IMR-90 (cell line): ENCODE results near the gene COL4A2. TPM values are rescaled to one million over a fixed set of nuclear protein-coding genes. Genes with fewer than 3 reads are reported as not detected.

ENCODE experiments used
- ATAC-seq: fragments of 200-7000 bp; cut with Tn5 transposase; 2 replicates; pipeline ENCODE4 v1.9.1; 2020; ENCODE audit warnings: low read depth, mild to moderate bottlenecking, moderate library complexity
- BruUV-seq: library from RNA; stranded (reverse); fragments of 400-500 nt; replicated peaks from 2 replicates; lab custom pipeline; 2021; lab: Mats Ljungman, UMichigan
- CTCF ChIA-PET: fragments of 300-600 bp; formaldehyde crosslinking; extraction: SDS; loops from one replicate; lab custom pipeline; 2021; ENCODE audit warnings: antibody characterized with exemption; lab: Yijun Ruan, JAX
- POLR2A ChIA-PET: fragments of 300-600 bp; sonication (Branson Sonifier 250); formaldehyde crosslinking; loops from one replicate; lab custom pipeline; 2022; ENCODE audit warnings: antibody characterized with exemption; ENCODE audit not compliant: unreplicated experiment; lab: Charles Lee
- DNase-seq: peaks from one replicate; pipeline ENCODE4 v3.0.0; 2013
- H2AFZ ChIP-seq: replicated peaks from 2 replicates; pipeline ENCODE3; 2013; ENCODE audit warnings: low read length, mild to moderate bottlenecking; ENCODE audit not compliant: poor library complexity
- H2AK5ac ChIP-seq: 2 replicates; pipeline ENCODE4 v1.6.1; 2013; ENCODE audit warnings: low read depth, low read length, inconsistent platforms
- H2AK9ac ChIP-seq: replicated peaks from 2 replicates; pipeline ENCODE3; 2013; ENCODE audit warnings: mild to moderate bottlenecking, low read depth, low read length, moderate library complexity; ENCODE audit not compliant: poor library complexity
- H2BK120ac ChIP-seq: 2 replicates; pipeline ENCODE4 v1.6.1; 2013; ENCODE audit warnings: low read depth, low read length, inconsistent platforms
- H2BK15ac ChIP-seq: 3 replicates; pipeline ENCODE4 v1.6.1; 2013; ENCODE audit warnings: low read depth, low read length, inconsistent platforms
- H2BK20ac ChIP-seq: 2 replicates; pipeline ENCODE4 v1.6.1; 2013; ENCODE audit warnings: low read depth, mild to moderate bottlenecking, inconsistent platforms, low read length, moderate library complexity
- H2BK5ac ChIP-seq: 2 replicates; pipeline ENCODE4 v1.6.1; 2013; ENCODE audit warnings: mild to moderate bottlenecking, low read depth, low read length, inconsistent platforms; ENCODE audit not compliant: poor library complexity, severe bottlenecking
- H3K14ac ChIP-seq: replicated peaks from 2 replicates; pipeline ENCODE4 v1.6.1; 2013; ENCODE audit warnings: low read depth, low read length, inconsistent platforms
- H3K18ac ChIP-seq: 2 replicates; pipeline ENCODE4 v1.6.1; 2013; ENCODE audit warnings: low read depth, low read length, control low read depth
- H3K23ac ChIP-seq: 2 replicates; pipeline ENCODE4 v1.6.1; 2013; ENCODE audit warnings: low read depth, low read length, inconsistent platforms
- H3K27ac ChIP-seq: 2 replicates; pipeline ENCODE4 v1.5.1; 2013; ENCODE audit warnings: mild to moderate bottlenecking, control low read depth, low read length; ENCODE audit not compliant: insufficient read depth
- H3K27me3 ChIP-seq: 2 replicates; pipeline ENCODE4 v1.6.1; 2013; ENCODE audit warnings: low read length; ENCODE audit not compliant: control insufficient read depth, insufficient read depth
- H3K36me3 ChIP-seq: 2 replicates; pipeline ENCODE4 v1.6.1; 2013; ENCODE audit warnings: low read length, mixed read lengths; ENCODE audit not compliant: control insufficient read depth, insufficient read depth
- H3K4ac ChIP-seq: 2 replicates; pipeline ENCODE4 v1.6.1; 2013; ENCODE audit warnings: low read depth, low read length, inconsistent platforms
- H3K4me1 ChIP-seq: 2 replicates; pipeline ENCODE4 v1.6.1; 2013; ENCODE audit warnings: low read length, mixed read lengths; ENCODE audit not compliant: control insufficient read depth, insufficient read depth
- H3K4me2 ChIP-seq: 2 replicates; pipeline ENCODE4 v1.6.1; 2013; ENCODE audit warnings: low read depth, mild to moderate bottlenecking, control low read depth, low read length, moderate library complexity
- H3K4me3 ChIP-seq: 2 replicates; pipeline ENCODE4 v1.5.1; 2013; ENCODE audit warnings: low read depth, mild to moderate bottlenecking, control low read depth, low read length, moderate library complexity; ENCODE audit not compliant: insufficient read depth
- H3K56ac ChIP-seq: 2 replicates; pipeline ENCODE4 v1.6.1; 2013; ENCODE audit warnings: low read length, inconsistent platforms; ENCODE audit not compliant: insufficient read depth; ENCODE audit errors: extremely low read depth
- H3K79me1 ChIP-seq, 2 experiments: 2 replicates each; pipeline ENCODE4 v1.6.1; 2013; ENCODE audit warnings: low read length in 2 of 2, inconsistent platforms in 1 of 2, low read depth in 1 of 2
- H3K9ac ChIP-seq: 2 replicates; pipeline ENCODE4 v1.6.1; 2013; ENCODE audit warnings: low read depth, low read length, control low read depth
- H3K9me1 ChIP-seq: 2 replicates; pipeline ENCODE4 v1.6.1; 2013; ENCODE audit warnings: low read length, inconsistent platforms; ENCODE audit not compliant: insufficient read depth
- H3K9me3 ChIP-seq: 2 replicates; pipeline ENCODE4 v1.6.1; 2013; ENCODE audit warnings: low read length; ENCODE audit not compliant: control insufficient read depth, insufficient read depth
- H4K20me1 ChIP-seq: 2 replicates; pipeline ENCODE4 v1.6.1; 2013; ENCODE audit warnings: low read length, inconsistent platforms; ENCODE audit not compliant: insufficient read depth
- H4K5ac ChIP-seq: 2 replicates; pipeline ENCODE4 v1.6.1; 2013; ENCODE audit warnings: mild to moderate bottlenecking, low read depth, low read length, control low read depth
- H4K8ac ChIP-seq, 2 experiments: 2 replicates each; pipeline ENCODE4 v1.6.1; 2013; ENCODE audit warnings: low read depth in 2 of 2, low read length in 2 of 2, control low read depth in 1 of 2, inconsistent platforms in 1 of 2
- H4K91ac ChIP-seq: 2 replicates; pipeline ENCODE4 v1.6.1; 2013; ENCODE audit warnings: low read depth, low read length, inconsistent platforms; ENCODE audit not compliant: insufficient read depth
- BHLHE40 ChIP-seq: fragments of 150-350 bp; IDR thresholded peaks from 2 replicates; pipeline ENCODE4 v1.6.1; 2016; ENCODE audit warnings: mild to moderate bottlenecking, low read depth, low read length
- CEBPB ChIP-seq: IDR thresholded peaks from 2 replicates; pipeline ENCODE4 v1.6.1; 2012; ENCODE audit warnings: low read depth, low read length, improper control_type of control experiment
- FOS ChIP-seq: fragments of 150-350 bp; IDR thresholded peaks from 2 replicates; pipeline ENCODE4 v1.6.1; 2016; ENCODE audit warnings: low read depth, low read length
- MAFK ChIP-seq: IDR thresholded peaks from 2 replicates; pipeline ENCODE4 v1.6.1; 2012; ENCODE audit warnings: low read depth, low read length, improper control_type of control experiment
- MAZ ChIP-seq: IDR thresholded peaks from 2 replicates; pipeline ENCODE4 v1.6.1; 2012; ENCODE audit warnings: low read depth, mild to moderate bottlenecking, low read length, improper control_type of control experiment, moderate library complexity, borderline replicate concordance
- POLR2A ChIP-seq: IDR thresholded peaks from 2 replicates; pipeline ENCODE4 v1.6.1; 2012; ENCODE audit warnings: mild to moderate bottlenecking, low read depth, low read length
- WGBS, 2 experiments: methylation state at CpG; one replicate each; pipeline versions ENCODE4 v1.1.5 to v1.1.7; 2013; ENCODE audit warnings: missing lambda C conversion rate in 2 of 2; ENCODE audit not compliant: insufficient read length in 1 of 2; ENCODE audit errors: extremely low coverage in 2 of 2; 5-methylcytosine and 5-hydroxymethylcytosine counted together
- dilution Hi-C: fragments of 300-500 bp; cut with HindIII; formaldehyde crosslinking; loops from one replicate; pipeline ENCODE4 v1.14.3; 2018; ENCODE audit warnings: low sequenced_read_pairs; ENCODE audit not compliant: unreplicated experiment
- in situ Hi-C: fragments of 300-500 bp; cut with MboI; formaldehyde crosslinking; loops from 3 replicates; pipeline ENCODE4 v1.14.3; 2019; ENCODE audit warnings: low sequenced_read_pairs, inconsistent platforms, mixed read lengths
- intact Hi-C: fragments of 100-400 bp; cut with micrococcal nuclease; formaldehyde crosslinking; loops from 2 replicates; pipeline ENCODE4 v1.10.0; 2022
- polyA plus RNA-seq, 3 experiments: library from polyadenylated mRNA; depleted of rRNA; stranded (reverse); fragments of >200 nt; gene quantifications; 2 replicates each; pipeline ENCODE4 v1.2.3, GENCODE V29; 2012; ENCODE audit warnings: low replicate concordance in 1 of 3
- total RNA-seq: library from RNA; depleted of rRNA; stranded (reverse); fragments of >200 nt; gene quantifications from 2 replicates; pipeline ENCODE4 v1.2.3, GENCODE V29; 2012
- TF ChIP-seq, protein P1 (sequence below): fragments of 150-350 bp; IDR thresholded peaks from 2 replicates; pipeline ENCODE4 v1.6.1; 2017; ENCODE audit warnings: mild to moderate bottlenecking, antibody characterized with exemption, low read length, low read depth
- TF ChIP-seq, protein P2 (sequence below): conservative IDR thresholded peaks from 2 replicates; pipeline ENCODE4 v1.5.1; 2012; ENCODE audit warnings: mild to moderate bottlenecking, low read depth, low read length, improper control_type of control experiment

Gene COL4A2
- total and polyA plus RNA-seq, 2 of the 4 experiments (the other 2 are of a cell fraction): 90.7 to 457 TPM

DNA sequence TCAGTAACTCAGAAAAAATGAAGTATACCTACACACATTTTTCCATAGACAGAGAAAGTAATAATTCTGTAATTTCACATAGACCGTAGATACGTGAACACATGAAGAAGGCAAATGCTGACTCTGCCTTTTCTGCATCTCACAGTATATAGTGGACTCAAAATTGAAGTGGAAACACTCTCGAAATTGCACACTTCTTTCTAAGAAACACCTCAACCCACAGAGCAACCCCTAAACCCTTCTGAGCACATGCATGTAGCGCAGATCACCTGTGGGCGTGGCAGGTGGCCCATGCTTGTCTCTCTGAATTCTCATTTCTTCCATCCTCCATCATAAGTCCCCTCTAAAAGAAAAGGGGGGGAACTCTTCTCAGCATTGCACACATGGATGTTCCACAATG, 34.9 kb upstream of the COL4A2 start:
- Histone ChIP-seq H3K56ac (no peak overlapping the region), H2BK5ac (no peak overlapping the region), H3K36me3 (peaks cover 41% of the 10 kb centered on the region), H3K27me3 (no peaks in the 10 kb centered on the region), H3K4me3 (no peak overlapping the region), H4K8ac (no peak overlapping the region), H3K4me2 (no peak overlapping the region), H3K79me1 (peaks cover 20 to 89% of the 10 kb centered on the region in 2 experiments), H2AFZ (no peak overlapping the region), H2BK15ac (no peak overlapping the region), H3K27ac (no peak overlapping the region), H3K4me1 (peaks cover 13% of the 10 kb centered on the region), H3K9ac (no peak overlapping the region), H3K9me1 (peaks cover 47% of the 10 kb centered on the region), H3K9me3 (no peaks in the 10 kb centered on the region), H2AK5ac (no peak overlapping the region), H4K91ac (no peak overlapping the region), H3K23ac (no peak overlapping the region), H2BK120ac (no peak overlapping the region), H3K14ac (no peak overlapping the region), H3K18ac (no peak overlapping the region), H2BK20ac (no peak overlapping the region), H4K20me1 (peaks cover 94% of the 10 kb centered on the region), H4K5ac (no peak overlapping the region), H2AK9ac (no peak overlapping the region), H3K4ac (no peak overlapping the region)
- POLR2A ChIA-PET: no interaction called here
- BruUV-seq: no TSS peak
- in situ Hi-C loops: no loop called here
- dilution Hi-C loops: no loop called here
- DNase-seq: no peak
- CTCF ChIA-PET: no interaction called here
- intact Hi-C loops: no loop called here
- WGBS, 2 experiments: 100% methylated on average over 2 of the region's 5 CpGs; no CpG with 5 or more reads in 1 of the 2 experiments
- no peak for TF ChIP-seq CEBPB
- TF ChIP-seq, protein P1, sequence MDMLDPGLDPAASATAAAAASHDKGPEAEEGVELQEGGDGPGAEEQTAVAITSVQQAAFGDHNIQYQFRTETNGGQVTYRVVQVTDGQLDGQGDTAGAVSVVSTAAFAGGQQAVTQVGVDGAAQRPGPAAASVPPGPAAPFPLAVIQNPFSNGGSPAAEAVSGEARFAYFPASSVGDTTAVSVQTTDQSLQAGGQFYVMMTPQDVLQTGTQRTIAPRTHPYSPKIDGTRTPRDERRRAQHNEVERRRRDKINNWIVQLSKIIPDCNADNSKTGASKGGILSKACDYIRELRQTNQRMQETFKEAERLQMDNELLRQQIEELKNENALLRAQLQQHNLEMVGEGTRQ: no peak
- TF ChIP-seq BHLHE40: no peak
- TF ChIP-seq MAZ: no peak
- peak; percentile 83 for TF ChIP-seq MAFK
- no peak for TF ChIP-seq POLR2A
- TF ChIP-seq, protein P2, sequence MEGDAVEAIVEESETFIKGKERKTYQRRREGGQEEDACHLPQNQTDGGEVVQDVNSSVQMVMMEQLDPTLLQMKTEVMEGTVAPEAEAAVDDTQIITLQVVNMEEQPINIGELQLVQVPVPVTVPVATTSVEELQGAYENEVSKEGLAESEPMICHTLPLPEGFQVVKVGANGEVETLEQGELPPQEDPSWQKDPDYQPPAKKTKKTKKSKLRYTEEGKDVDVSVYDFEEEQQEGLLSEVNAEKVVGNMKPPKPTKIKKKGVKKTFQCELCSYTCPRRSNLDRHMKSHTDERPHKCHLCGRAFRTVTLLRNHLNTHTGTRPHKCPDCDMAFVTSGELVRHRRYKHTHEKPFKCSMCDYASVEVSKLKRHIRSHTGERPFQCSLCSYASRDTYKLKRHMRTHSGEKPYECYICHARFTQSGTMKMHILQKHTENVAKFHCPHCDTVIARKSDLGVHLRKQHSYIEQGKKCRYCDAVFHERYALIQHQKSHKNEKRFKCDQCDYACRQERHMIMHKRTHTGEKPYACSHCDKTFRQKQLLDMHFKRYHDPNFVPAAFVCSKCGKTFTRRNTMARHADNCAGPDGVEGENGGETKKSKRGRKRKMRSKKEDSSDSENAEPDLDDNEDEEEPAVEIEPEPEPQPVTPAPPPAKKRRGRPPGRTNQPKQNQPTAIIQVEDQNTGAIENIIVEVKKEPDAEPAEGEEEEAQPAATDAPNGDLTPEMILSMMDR: no peak
- no peak for TF ChIP-seq FOS
- ATAC-seq: no peak
